Measurements from ENCODE around the gene TLCD1. TPM values are rescaled to one million over a fixed set of nuclear protein-coding genes. Genes with fewer than 3 reads are reported as not detected.

TLCD1 gene
- total and polyA plus RNA-seq, 2 of the 8 experiments (the other 6 are each of a cell fraction or from before 2014, with no cell fraction given) = 40.7 to 128 TPM

- DNase-seq (ENCODE audit: low read depth in 1 of 2, low spot score in 2 of 2) (no peak), FAIRE-seq (no peak)
- Histone ChIP-seq H3K56ac (replicated peaks; ENCODE audit: insufficient read length, low read depth, low read length) (no peak overlapping the region), H3K14ac (ENCODE audit: insufficient read length) (no peak overlapping the region), H4K91ac (replicated peaks; ENCODE audit: insufficient read length, low read length) (no peak overlapping the region), H3K79me2 (ENCODE audit: control insufficient read depth in 1 of 2, insufficient read depth in 2 of 2, low read length in 2 of 2) (no peaks in the 10 kb centered on the region), H2BK20ac (ENCODE audit: low read length) (no peak overlapping the region), H4K5ac (ENCODE audit: insufficient read length, low read depth, low read length) (no peak overlapping the region), H3K9me3 (ENCODE audit: insufficient read depth in 2 of 2, low read depth in 1 of 2, low read length in 1 of 2) (no peaks in the 10 kb centered on the region), H3K27ac (ENCODE audit: low read depth, low read length) (no peak overlapping the region), H3K4me3 (ENCODE audit: extremely low read depth in 1 of 4, insufficient read depth in 2 of 4, low read depth in 3 of 4, low read length in 4 of 4) (no peak overlapping the region), H2AK5ac (ENCODE audit: low read depth, low read length) (no peak overlapping the region), H2BK15ac (ENCODE audit: low read length) (no peak overlapping the region), H3K4me2 (ENCODE audit: insufficient read depth in 1 of 2, low read depth in 2 of 2, low read length in 2 of 2) (no peak overlapping the region), H3K9ac (replicated peaks in 1 of 4; ENCODE audit: extremely low read depth in 1 of 4, low read depth in 3 of 4, low read length in 3 of 4) (no peak overlapping the region), H3K23me2 (ENCODE audit: low read depth, low read length) (no peaks in the 10 kb centered on the region), H2BK12ac (ENCODE audit: low read depth, low read length) (no peak overlapping the region), H4K20me1 (replicated peaks in 1 of 2; ENCODE audit: control insufficient read depth in 1 of 2, insufficient read depth in 2 of 2, low read length in 2 of 2) (peaks cover 0 to 5% of the 10 kb centered on the region in 2 experiments), H3K36me3 (ENCODE audit: control insufficient read depth in 2 of 4, insufficient read depth in 4 of 4, low read length in 3 of 4) (peaks cover 9 to 17% (median 13%) of the 10 kb centered on the region in 4 experiments; a peak in 7 of 8 replicates), H2BK5ac (ENCODE audit: low read depth, low read length) (no peak overlapping the region), H2AFZ (ENCODE audit: low read length) (no peak overlapping the region), H3K4ac (replicated peaks; ENCODE audit: insufficient read length, low read depth, low read length) (no peak overlapping the region), H3K18ac (ENCODE audit: extremely low read depth, low read length) (no peak overlapping the region), H2BK120ac (replicated peaks; ENCODE audit: low read depth, low read length) (no peak overlapping the region), H3K79me1 (ENCODE audit: low read depth, low read length) (peaks cover 2% of the 10 kb centered on the region; the same call in 1 of the 2 replicates), H4K8ac (ENCODE audit: extremely low read depth, insufficient read depth, low read length) (peak overlapping the region; percentile 41; the same call in 1 of the 2 replicates), H3K4me1 (replicated peaks in 1 of 4; ENCODE audit: control insufficient read depth in 3 of 4, insufficient read depth in 4 of 4, low read length in 3 of 4) (no peaks in the 10 kb centered on the region; a peak in 1 of 7 replicates), H3K27me3 (replicated peaks in 1 of 4; ENCODE audit: control insufficient read depth in 3 of 4, extremely low read depth in 1 of 4, insufficient read depth in 3 of 4, low read length in 3 of 4) (no peaks in the 10 kb centered on the region), H3K23ac (ENCODE audit: insufficient read length) (no peak overlapping the region)
- CTCF ChIA-PET (ENCODE audit: partially characterized antibody) = no interaction called here
- POLR2A ChIA-PET (ENCODE audit: partially characterized antibody) = no interaction called here
- 89% methylated on average over 12 of the region's 12 CpGs; no CpG with 5 or more reads in 1 of the 2 experiments for WGBS, 2 experiments (ENCODE audit: extremely low coverage in 1 of 2, insufficient coverage in 1 of 2, insufficient read length in 1 of 2, insufficient replicate concordance in 2 of 2, low coverage in 1 of 2, low lambda C conversion rate in 2 of 2, missing lambda C conversion rate in 1 of 2)
- TF ChIP-seq USF2 (IDR thresholded peaks at IDR 0.05; ENCODE audit: low read length) (no peak), SP4 (IDR thresholded peaks at IDR 0.05; ENCODE audit: low read length) (no peak), SUZ12 (IDR thresholded peaks at IDR 0.05; ENCODE audit: low read length) (no peak), BACH1 (IDR thresholded peaks at IDR 0.05; ENCODE audit: low read length) (no peak), FOSL1 (IDR thresholded peaks at IDR 0.05; ENCODE audit: insufficient read depth, low read depth, low read length) (no peak), TAF1 (IDR thresholded peaks at IDR 0.05; ENCODE audit: low read depth, low read length) (no peak), KDM5A (IDR thresholded peaks at IDR 0.05; ENCODE audit: low read length) (no peak), MAFK (IDR thresholded peaks at IDR 0.05; ENCODE audit: low read depth, low read length) (no peak), CTBP2 (IDR thresholded peaks at IDR 0.05; ENCODE audit: borderline replicate concordance, insufficient read depth, insufficient read length, low read length) (no peak)
- TF ChIP-seq, protein P1, sequence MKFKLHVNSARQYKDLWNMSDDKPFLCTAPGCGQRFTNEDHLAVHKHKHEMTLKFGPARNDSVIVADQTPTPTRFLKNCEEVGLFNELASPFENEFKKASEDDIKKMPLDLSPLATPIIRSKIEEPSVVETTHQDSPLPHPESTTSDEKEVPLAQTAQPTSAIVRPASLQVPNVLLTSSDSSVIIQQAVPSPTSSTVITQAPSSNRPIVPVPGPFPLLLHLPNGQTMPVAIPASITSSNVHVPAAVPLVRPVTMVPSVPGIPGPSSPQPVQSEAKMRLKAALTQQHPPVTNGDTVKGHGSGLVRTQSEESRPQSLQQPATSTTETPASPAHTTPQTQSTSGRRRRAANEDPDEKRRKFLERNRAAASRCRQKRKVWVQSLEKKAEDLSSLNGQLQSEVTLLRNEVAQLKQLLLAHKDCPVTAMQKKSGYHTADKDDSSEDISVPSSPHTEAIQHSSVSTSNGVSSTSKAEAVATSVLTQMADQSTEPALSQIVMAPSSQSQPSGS (IDR thresholded peaks at IDR 0.05; ENCODE audit: low read length) = no peak
Observed at GRCh38 chr17:28737316-28737715, 11.3 kb upstream of the TLCD1 start.
